H1 (cell line): Measurements from ENCODE around the gene ATP6V1E1. TPM values are rescaled to one million over a fixed set of nuclear protein-coding genes. Genes with fewer than 3 reads are reported as not detected.
A peak's percentile ranks its signal among the peaks of the same experiment; 100 is the strongest.

Experiments
- ASH2L ChIP-seq: fragments of 200-600, 300-600 bp; sonication (generic); IDR thresholded peaks from one replicate; pipeline ENCODE4 v1.7.1; 2017; ENCODE audit warnings: low read length
- CREB1 ChIP-seq: IDR thresholded peaks from 2 replicates; pipeline ENCODE4 v1.6.1; 2012; ENCODE audit warnings: inconsistent platforms
- EGR1 ChIP-seq: IDR thresholded peaks from 2 replicates; pipeline ENCODE4 v1.6.1; 2011; ENCODE audit warnings: low read depth, low read length, borderline replicate concordance
- FOSL1 ChIP-seq: IDR thresholded peaks from 2 replicates; pipeline ENCODE4 v1.6.1; 2011; ENCODE audit warnings: mild to moderate bottlenecking, low read depth, low read length, moderate library complexity; ENCODE audit not compliant: insufficient read depth
- GTF2F1 ChIP-seq: IDR thresholded peaks from 2 replicates; pipeline ENCODE4 v1.6.1; 2012; ENCODE audit warnings: low read depth, low read length, improper control_type of control experiment, borderline replicate concordance
- HDAC2 ChIP-seq, 2 experiments: fragments of 300-600 bp in 1 of 2; sonication (generic) in 1 of 2; IDR thresholded peaks; 2 replicates each; pipeline ENCODE4 v1.6.1; 2011 to 2012; ENCODE audit warnings: low read depth in 2 of 2, low read length in 2 of 2, mild to moderate bottlenecking in 2 of 2, moderate library complexity in 2 of 2, borderline replicate concordance in 1 of 2, inconsistent platforms in 1 of 2
- HDAC6 ChIP-seq: IDR thresholded peaks from one replicate; pipeline ENCODE4 v1.7.1; 2012; ENCODE audit warnings: low read depth, mild to moderate bottlenecking, inconsistent platforms, low read length, moderate library complexity
- JUN ChIP-seq: IDR thresholded peaks from 2 replicates; pipeline ENCODE4 v1.6.1; 2011; ENCODE audit warnings: low read depth, mild to moderate bottlenecking, improper control_type of control experiment, low read length
- JUND ChIP-seq: IDR thresholded peaks from 2 replicates; pipeline ENCODE4 v1.6.1; 2011; ENCODE audit warnings: mild to moderate bottlenecking, improper control_type of control experiment, low read length
- KDM1A ChIP-seq: fragments of 200-600, 300-600 bp; sonication (generic); IDR thresholded peaks from 2 replicates; pipeline ENCODE4 v1.7.1; 2016; ENCODE audit warnings: mild to moderate bottlenecking, low read length, borderline replicate concordance
- MAFK ChIP-seq: IDR thresholded peaks from 2 replicates; pipeline ENCODE4 v1.6.1; 2012; ENCODE audit warnings: low read depth, mild to moderate bottlenecking, improper control_type of control experiment, low read length
- POLR2A ChIP-seq, 2 experiments: IDR thresholded peaks; 1 replicate in 1 of 2; 2 replicates in 1 of 2; pipeline ENCODE4 v1.6.1; 2011; ENCODE audit warnings: low read depth in 2 of 2, low read length in 2 of 2, mild to moderate bottlenecking in 2 of 2; ENCODE audit errors: control extremely low read depth in 1 of 2
- RAD21 ChIP-seq, 2 experiments: IDR thresholded peaks in 1 of 2; conservative IDR thresholded peaks in 1 of 2; 2 replicates each; pipeline ENCODE4 v1.6.1; 2011; ENCODE audit warnings: low read depth in 2 of 2, low read length in 2 of 2, improper control_type of control experiment in 1 of 2, inconsistent platforms in 1 of 2, mild to moderate bottlenecking in 1 of 2, moderate library complexity in 1 of 2
- RBBP5 ChIP-seq: IDR thresholded peaks from 2 replicates; pipeline ENCODE4 v1.7.1; 2012; ENCODE audit warnings: low read depth, mild to moderate bottlenecking, inconsistent platforms, low read length, moderate library complexity, borderline replicate concordance
- RXRA ChIP-seq: IDR thresholded peaks from 2 replicates; pipeline ENCODE4 v1.6.1; 2011; ENCODE audit warnings: low read depth, mild to moderate bottlenecking, low read length, moderate library complexity; ENCODE audit not compliant: insufficient read depth
- SAP30 ChIP-seq: fragments of 300-600 bp; sonication (generic); IDR thresholded peaks from 2 replicates; pipeline ENCODE4 v1.7.1; 2012; ENCODE audit warnings: low read length, moderate library complexity, mild to moderate bottlenecking, inconsistent platforms; ENCODE audit not compliant: insufficient read depth, insufficient replicate concordance
- SP4 ChIP-seq: IDR thresholded peaks from 2 replicates; pipeline ENCODE4 v1.6.1; 2012; ENCODE audit warnings: low read length, inconsistent platforms
- SRF ChIP-seq: IDR thresholded peaks from 2 replicates; pipeline ENCODE4 v1.6.1; 2011; ENCODE audit warnings: mild to moderate bottlenecking, low read depth, low read length, moderate library complexity
- SUZ12 ChIP-seq: fragments of 200-600 bp; sonication (generic); IDR thresholded peaks from 2 replicates; pipeline ENCODE4 v1.6.1; 2012; ENCODE audit warnings: mild to moderate bottlenecking, inconsistent platforms, low read length, moderate library complexity, mixed read lengths
- TAF7 ChIP-seq: optimal IDR thresholded peaks from 2 replicates; pipeline ENCODE3; 2011; ENCODE audit warnings: low read depth, mild to moderate bottlenecking, inconsistent platforms, low read length, moderate library complexity, borderline replicate concordance
- TEAD4 ChIP-seq: IDR thresholded peaks from 2 replicates; pipeline ENCODE4 v1.6.1; 2012; ENCODE audit warnings: low read depth, low read length, inconsistent platforms, mixed read lengths
- polyA plus RNA-seq, 7 experiments: library from polyadenylated mRNA; depleted of rRNA in 3 of 7; stranded (reverse) in 5 of 7; unstranded in 2 of 7; fragments of >200 nt in 5 of 7; fragments of 200-250 nt in 2 of 7; gene quantifications; 1 replicate in 5 of 7; 2 replicates in 1 of 7; 4 replicates in 1 of 7; pipeline versions ENCODE4 v1.2.1 to v1.2.3, GENCODE V29; 2011 to 2013; ENCODE audit warnings: missing spikeins in 2 of 7, mixed read lengths in 2 of 7
- total RNA-seq: library from RNA; stranded (reverse); fragmentation: NEBNext Ultra II Directional; extraction: Animal tissue kit (Norgen Biotek cat#: 25700); gene quantifications from 2 replicates; pipeline ENCODE4 v1.2.1, GENCODE V29; 2021
- TF ChIP-seq, protein P1 (sequence below): IDR thresholded peaks from 2 replicates; pipeline ENCODE4 v1.6.1; 2012; ENCODE audit warnings: inconsistent platforms
- TF ChIP-seq, protein P2 (sequence below): IDR thresholded peaks from 2 replicates; pipeline ENCODE4 v1.6.1; 2012; ENCODE audit warnings: inconsistent platforms

Gene ATP6V1E1
- total and polyA plus RNA-seq, 2 of the 8 experiments (the other 6 are each of a cell fraction or from before 2014, with no cell fraction given), result 80.4 to 88.1 TPM

DNA sequence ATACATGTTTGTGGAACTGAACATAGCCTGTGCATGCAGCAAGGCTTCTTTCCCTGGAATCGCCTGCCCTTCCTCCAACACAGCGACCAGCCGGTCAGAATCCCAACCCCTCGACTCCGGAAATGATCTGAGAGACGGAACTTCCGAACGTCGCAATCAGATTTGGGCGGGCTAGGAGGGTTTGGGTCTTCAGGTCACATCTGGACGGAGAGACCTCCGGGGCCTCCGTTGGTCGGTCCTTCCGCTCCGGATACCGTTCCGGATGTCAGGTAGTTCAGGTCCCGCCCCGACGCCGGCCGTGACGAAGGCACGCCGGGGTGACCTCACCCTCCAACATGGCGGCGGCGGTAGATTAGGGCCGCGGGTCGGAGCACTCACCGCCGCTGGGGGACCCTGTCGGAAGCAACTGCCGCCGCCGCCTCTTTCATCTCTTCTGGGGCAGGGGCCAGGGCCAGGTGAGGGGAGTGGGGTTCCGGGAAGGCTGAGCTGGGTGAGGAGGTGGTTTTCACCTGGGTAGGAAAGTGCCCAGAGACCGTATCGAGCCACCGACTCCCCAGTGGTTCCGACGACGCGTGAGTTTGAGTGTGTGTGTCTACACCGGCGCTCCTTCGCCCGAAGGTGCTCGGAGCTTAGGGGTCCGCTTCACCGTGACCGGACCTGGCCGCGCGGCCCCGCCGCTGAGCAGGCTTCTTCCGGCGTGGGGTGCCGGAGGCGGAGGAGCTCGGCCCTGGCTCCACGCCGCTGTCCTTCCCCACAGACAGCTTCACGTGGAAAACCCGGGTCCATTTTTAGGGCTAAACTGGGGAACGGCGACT is 10.1 kb upstream of the ATP6V1E1 start, which contains the start of gene BCL2L13 (continued):
- TF ChIP-seq HDAC6, result no peak
- TF ChIP-seq JUN, result peak; percentile 73
- TF ChIP-seq, protein P1, sequence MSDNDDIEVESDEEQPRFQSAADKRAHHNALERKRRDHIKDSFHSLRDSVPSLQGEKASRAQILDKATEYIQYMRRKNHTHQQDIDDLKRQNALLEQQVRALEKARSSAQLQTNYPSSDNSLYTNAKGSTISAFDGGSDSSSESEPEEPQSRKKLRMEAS, result no peak; the same call in 1 of the 2 replicates
- no peak for TF ChIP-seq HDAC2 (IDR thresholded peaks at IDR 0.05; ENCODE audit: borderline replicate concordance in 1 of 2, low read depth in 2 of 2, low read length in 2 of 2)
- TF ChIP-seq GTF2F1, result no peak
- TF ChIP-seq SAP30, result no peak
- no peak for TF ChIP-seq EGR1
- TF ChIP-seq TAF7, result peak; percentile 93
- TF ChIP-seq MAFK, result no peak
- TF ChIP-seq CREB1, result peak; percentile 94
- TF ChIP-seq RAD21 (IDR thresholded peaks at IDR 0.05 in 1 of 2, conservative IDR thresholded peaks at IDR 0.05 in 1 of 2; ENCODE audit: low read depth in 2 of 2, low read length in 2 of 2), result no peak; a peak in 1 of 4 replicates
- TF ChIP-seq RXRA, result no peak
- peak; percentile 36; the same call in 1 of the 2 replicates for TF ChIP-seq RBBP5
- TF ChIP-seq, protein P2, sequence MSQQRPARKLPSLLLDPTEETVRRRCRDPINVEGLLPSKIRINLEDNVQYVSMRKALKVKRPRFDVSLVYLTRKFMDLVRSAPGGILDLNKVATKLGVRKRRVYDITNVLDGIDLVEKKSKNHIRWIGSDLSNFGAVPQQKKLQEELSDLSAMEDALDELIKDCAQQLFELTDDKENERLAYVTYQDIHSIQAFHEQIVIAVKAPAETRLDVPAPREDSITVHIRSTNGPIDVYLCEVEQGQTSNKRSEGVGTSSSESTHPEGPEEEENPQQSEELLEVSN, result 0 out of 2 replicates have a peak, but pooled peaks have one; percentile 2
- no peak for TF ChIP-seq FOSL1
- no peak for TF ChIP-seq SP4
- peak; percentile 65 for TF ChIP-seq ASH2L
- TF ChIP-seq SUZ12, result no peak
- peak; percentile 92 for TF ChIP-seq JUND
- TF ChIP-seq SRF, result no peak
- TF ChIP-seq KDM1A, result no peak
- no peak for TF ChIP-seq TEAD4
- TF ChIP-seq POLR2A (IDR thresholded peaks at IDR 0.05; ENCODE audit: control extremely low read depth in 1 of 2, low read depth in 2 of 2, low read length in 2 of 2), result peak; percentile 60 to 83
